ENCODE measurements around the gene LRRC41. TPM values are rescaled to one million over a fixed set of nuclear protein-coding genes. Genes with fewer than 3 reads are reported as not detected.
"Not testable (repeated sequence)": the region's sequence is repeated elsewhere in the genome, so short reads cannot be mapped to it uniquely, and the experiment has no call there.

The LRRC41 gene
- polyA plus RNA-seq, 1 donor: 58.3 TPM

DNA sequence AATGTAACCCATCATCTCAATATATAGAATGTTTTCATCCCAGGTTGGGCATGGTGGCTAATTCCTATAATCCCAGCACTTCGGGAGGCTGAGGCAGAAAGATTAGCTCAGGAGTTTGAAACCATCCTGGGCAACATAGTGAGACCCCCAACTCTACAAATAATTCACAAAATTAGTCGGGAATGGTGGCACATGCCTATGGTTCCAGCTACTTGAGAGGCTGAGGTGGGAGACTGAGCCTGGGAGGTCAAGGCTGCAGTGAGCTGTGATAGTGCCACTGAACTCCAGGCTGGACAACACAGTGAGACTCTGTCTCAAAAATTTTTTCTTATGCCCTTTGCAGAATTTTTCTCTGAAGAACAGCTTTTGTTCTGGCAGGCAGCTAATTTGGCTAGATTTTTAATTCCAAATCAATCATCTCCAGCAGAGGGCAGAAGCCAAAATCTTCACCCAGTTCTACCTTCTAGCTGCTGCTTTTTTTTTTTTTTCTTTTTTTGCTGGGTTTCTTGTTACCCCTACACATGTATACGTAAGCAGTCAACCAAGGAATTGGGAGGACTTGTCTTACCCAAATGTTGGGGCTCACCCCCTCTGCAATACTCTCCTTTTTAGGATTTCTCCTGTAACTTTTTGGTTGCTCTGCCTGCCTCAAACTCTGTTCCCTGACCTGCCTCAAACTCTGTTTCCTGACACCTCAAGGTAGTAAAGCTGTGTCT, 58.6 kb downstream of the LRRC41 start:
- DNase-seq (ENCODE audit: low read depth): no peak

- DNase-seq (ENCODE audit: low read depth): not testable (repeated sequence)
Observed at GRCh38 chr1:46243831-46244230, 59.6 kb downstream of the LRRC41 start.

- no peak for DNase-seq (ENCODE audit: low read depth)
Observed at GRCh38 chr1:46242918-46243317, 60.5 kb downstream of the LRRC41 start.

- DNase-seq (ENCODE audit: low read depth): not testable (repeated sequence)
Observed at GRCh38 chr1:46241733-46242132, 61.7 kb downstream of the LRRC41 start.

- not testable (repeated sequence) for DNase-seq (ENCODE audit: low read depth)
Observed at GRCh38 chr1:46238865-46239264, 64.6 kb downstream of the LRRC41 start.

- no peak for DNase-seq (ENCODE audit: low read depth)
Observed at GRCh38 chr1:46236882-46237281, 66.5 kb downstream of the LRRC41 start.

DNA sequence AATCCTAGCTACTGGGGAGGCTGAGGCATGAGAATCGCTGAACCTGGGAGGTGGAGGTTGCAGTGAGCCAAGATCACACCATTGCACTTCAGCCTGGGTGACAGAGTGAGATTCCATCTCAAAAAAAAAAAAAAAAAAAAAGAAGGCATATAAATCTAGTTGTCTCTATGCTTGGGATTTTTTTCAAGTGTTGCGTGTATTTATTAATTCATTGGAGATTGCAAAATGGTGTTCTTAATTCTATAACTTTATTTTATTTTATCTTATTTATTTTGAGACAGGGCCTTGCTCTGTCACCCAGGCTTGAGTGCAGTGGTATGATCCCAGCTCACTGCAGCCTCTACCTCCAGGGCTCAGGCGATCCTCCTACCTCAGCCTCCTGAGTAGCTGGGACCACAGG, 72.2 kb downstream of the LRRC41 start:
- DNase-seq (ENCODE audit: low read depth): not testable (repeated sequence)

Other genes with a start within 250 kb of the LRRC41 start
- gene PIK3R3, start 171.0 kb downstream of the LRRC41 start, polyA plus RNA-seq (ENCODE audit: insufficient read length): 14.5 TPM
- gene TSPAN1, start 128.5 kb downstream of the LRRC41 start, polyA plus RNA-seq (ENCODE audit: insufficient read length): 0.54 TPM
- not detected for gene P3R3URF, start 127.1 kb downstream of the LRRC41 start, polyA plus RNA-seq (ENCODE audit: insufficient read length)
- 47.8 TPM for gene POMGNT1, start 105.2 kb downstream of the LRRC41 start, polyA plus RNA-seq (ENCODE audit: insufficient read length)
- gene LURAP1, start 100.3 kb downstream of the LRRC41 start, polyA plus RNA-seq (ENCODE audit: insufficient read length): 1.1 TPM
- gene RAD54L, start 55.9 kb downstream of the LRRC41 start, polyA plus RNA-seq (ENCODE audit: insufficient read length): 5.5 TPM
- gene UQCRH, start 82 bp upstream of the LRRC41 start, polyA plus RNA-seq (ENCODE audit: insufficient read length): 291 TPM
- gene NSUN4, start 37.2 kb upstream of the LRRC41 start, polyA plus RNA-seq (ENCODE audit: insufficient read length): 14.3 TPM
- 20.1 TPM for gene FAAH, start 90.7 kb upstream of the LRRC41 start, polyA plus RNA-seq (ENCODE audit: insufficient read length)
- gene DMBX1, start 186.2 kb upstream of the LRRC41 start, polyA plus RNA-seq (ENCODE audit: insufficient read length): not detected
- gene KNCN, start 248.0 kb upstream of the LRRC41 start, polyA plus RNA-seq (ENCODE audit: insufficient read length): 0.10 TPM